Psoas muscle (tissue), 8 donors: ENCODE data around the gene CCT7. TPM values are rescaled to one million over a fixed set of nuclear protein-coding genes. Genes with fewer than 3 reads are reported as not detected.

Experiments
- ATAC-seq, 4 donors: fragments of 200-7000 bp; cut with Tn5 transposase; one replicate each; pipeline ENCODE4 v1.9.1; 2020; ENCODE audit warnings: moderate library complexity in 3 of 4, mild to moderate bottlenecking in 2 of 4
- DNase-seq, 2 donors: peaks; one replicate each; pipeline ENCODE4 v3.0.0-alpha.2; 2020
- H3K27ac ChIP-seq: fragments of 200-600 bp; one replicate; pipeline ENCODE4 v1.8.0; 2022
- H3K27me3 ChIP-seq, 3 donors: fragments of 200-600 bp in 1 of 3; one replicate each; pipeline versions ENCODE4 v1.6.1 to v1.8.0; 2013 to 2022; ENCODE audit warnings: low read length in 2 of 3, mild to moderate bottlenecking in 2 of 3, moderate library complexity in 1 of 3; ENCODE audit not compliant: insufficient read depth in 3 of 3
- H3K36me3 ChIP-seq, 2 donors: fragments of 200-600 bp in 1 of 2; one replicate each; pipeline versions ENCODE4 v1.6.1 to v1.8.0; 2013 to 2022; ENCODE audit warnings: low read depth in 1 of 2, mild to moderate bottlenecking in 1 of 2, moderate library complexity in 1 of 2; ENCODE audit not compliant: insufficient read depth in 1 of 2
- H3K4me1 ChIP-seq: fragments of 200-600 bp; one replicate; pipeline ENCODE4 v1.8.0; 2022
- H3K4me3 ChIP-seq: fragments of 200-600 bp; one replicate; pipeline ENCODE4 v1.8.0; 2022; ENCODE audit warnings: mild to moderate bottlenecking
- H3K9me3 ChIP-seq: fragments of 200-600 bp; one replicate; pipeline ENCODE4 v1.8.0; 2022
- WGBS, 3 donors: extraction: QIAGEN DNeasy Blood & Tissue Kit; methylation state at CpG; one replicate each; pipeline versions ENCODE4 v1.1.6 to v1.1.7; 2013; 5-methylcytosine and 5-hydroxymethylcytosine counted together
- intact Hi-C, 2 donors: fragments of 100-400 bp; cut with DNase I; formaldehyde crosslinking; loops; one replicate each; pipeline versions ENCODE4 v1.11.0 to v1.14.2; 2022
- polyA plus RNA-seq, 3 donors: library from polyadenylated mRNA; stranded (reverse); fragments of 200-250 nt; gene quantifications; one replicate each; pipeline ENCODE4 v1.2.3, GENCODE V29; 2013
- total RNA-seq, 4 donors: library from RNA; stranded (reverse); fragmentation: NEBNext Ultra II Directional in 2 of 4; extraction: Animal tissue kit (Norgen Biotek cat#: 25700) in 2 of 4; gene quantifications; one replicate each; pipeline versions ENCODE4 v1.2.1 to v1.2.4, GENCODE V29; 2021 to 2023
- TF ChIP-seq, protein P1 (sequence below): fragments of 200-600 bp; IDR thresholded peaks from one replicate; pipeline ENCODE4 v1.8.0; 2022; ENCODE audit warnings: antibody characterized with exemption
- donor health status: healthy with polysubstance abuse.
- donor health status: DM: no; HTN: no; CAD: no; lungs with moderate emphysema.
- donor health status: Bipolar disorder and iron deficiency.
- donor health status: healthy.
- donor health status: DM: yes; HTN: yes; CAD: no.
- donor health status: DM: no; HTN: no; CAD: no.
- donor health status: DM: no; HTN: no; CAD: no.
- donor health status: DM: yes; HTN: yes; CAD: no.

CCT7 gene
- total and polyA plus RNA-seq, 7 donors: 249 to 316 (median 275) TPM

DNA sequence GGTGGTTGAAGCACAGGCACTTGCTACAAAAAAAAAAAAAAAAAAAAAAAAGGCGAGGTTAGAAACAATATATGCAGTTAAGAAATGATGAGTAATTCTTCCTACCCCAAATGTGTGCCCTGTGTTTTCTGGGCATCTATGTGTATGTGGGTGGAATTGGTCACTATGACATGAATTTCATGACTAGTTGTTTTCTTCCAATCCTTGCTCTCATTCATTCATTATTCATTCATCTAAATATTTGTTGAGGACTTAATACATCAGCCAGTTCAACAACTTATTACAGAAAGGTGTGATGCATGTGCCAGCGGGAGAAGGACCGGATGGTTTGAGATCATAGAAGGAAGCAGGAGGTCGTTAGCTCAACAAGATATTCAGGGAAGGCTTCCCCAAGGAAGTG lies 67.5 kb downstream of the CCT7 start:
- intact Hi-C loops: no loop called here
- DNase-seq (no peak), ATAC-seq (no peak)
- WGBS, 3 donors: 59 to 65% (median 65%) methylated on average over 4 of the region's 4 CpGs
- TF ChIP-seq, protein P1, sequence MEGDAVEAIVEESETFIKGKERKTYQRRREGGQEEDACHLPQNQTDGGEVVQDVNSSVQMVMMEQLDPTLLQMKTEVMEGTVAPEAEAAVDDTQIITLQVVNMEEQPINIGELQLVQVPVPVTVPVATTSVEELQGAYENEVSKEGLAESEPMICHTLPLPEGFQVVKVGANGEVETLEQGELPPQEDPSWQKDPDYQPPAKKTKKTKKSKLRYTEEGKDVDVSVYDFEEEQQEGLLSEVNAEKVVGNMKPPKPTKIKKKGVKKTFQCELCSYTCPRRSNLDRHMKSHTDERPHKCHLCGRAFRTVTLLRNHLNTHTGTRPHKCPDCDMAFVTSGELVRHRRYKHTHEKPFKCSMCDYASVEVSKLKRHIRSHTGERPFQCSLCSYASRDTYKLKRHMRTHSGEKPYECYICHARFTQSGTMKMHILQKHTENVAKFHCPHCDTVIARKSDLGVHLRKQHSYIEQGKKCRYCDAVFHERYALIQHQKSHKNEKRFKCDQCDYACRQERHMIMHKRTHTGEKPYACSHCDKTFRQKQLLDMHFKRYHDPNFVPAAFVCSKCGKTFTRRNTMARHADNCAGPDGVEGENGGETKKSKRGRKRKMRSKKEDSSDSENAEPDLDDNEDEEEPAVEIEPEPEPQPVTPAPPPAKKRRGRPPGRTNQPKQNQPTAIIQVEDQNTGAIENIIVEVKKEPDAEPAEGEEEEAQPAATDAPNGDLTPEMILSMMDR: no peak
- Histone ChIP-seq H3K4me3 (no peak overlapping the region), H3K36me3 (no peaks in the 10 kb centered on the region), H3K27me3 (peaks cover 0 to 40% (median 0%) of the 10 kb centered on the region in 3 donors), H3K4me1 (no peaks in the 10 kb centered on the region), H3K9me3 (no peaks in the 10 kb centered on the region), H3K27ac (no peak overlapping the region)

Other genes with a start within 250 kb of the CCT7 start
- 10 to 100 TPM in 3 of 4 donors, 1 to 10 TPM in 1; 5.8 to 17.1 (median 12.8) TPM for gene SFXN5, start 162.6 kb upstream of the CCT7 start, total RNA-seq
- 10 to 100 TPM in 1 of 3 donors, 1 to 10 TPM in 2; 5.1 to 12.7 (median 8.7) TPM for gene SFXN5, start 162.6 kb upstream of the CCT7 start, polyA plus RNA-seq
- gene RAB11FIP5, start 121.4 kb upstream of the CCT7 start, total RNA-seq: 10 to 100 TPM; 20.9 to 24.2 (median 23.1) TPM
- 10 to 100 TPM; 13.0 to 24.0 (median 23.9) TPM for gene RAB11FIP5, start 121.4 kb upstream of the CCT7 start, polyA plus RNA-seq
- gene NOTO, start 31.7 kb upstream of the CCT7 start, total RNA-seq: not detected
- gene NOTO, start 31.7 kb upstream of the CCT7 start, polyA plus RNA-seq: not detected
- gene SMYD5, start 20.1 kb upstream of the CCT7 start, total RNA-seq: 10 to 100 TPM; 17.1 to 23.0 (median 19.7) TPM
- gene SMYD5, start 20.1 kb upstream of the CCT7 start, polyA plus RNA-seq: 10 to 100 TPM; 14.7 to 42.0 (median 28.4) TPM
- 10 to 100 TPM; 53.6 to 98.3 (median 63.7) TPM for gene PRADC1, start 1.1 kb upstream of the CCT7 start, total RNA-seq
- 100 to 1,000 TPM in 1 of 3 donors, 10 to 100 TPM in 2; 87.6 to 118 (median 99.9) TPM for gene PRADC1, start 1.1 kb upstream of the CCT7 start, polyA plus RNA-seq
- under 1 TPM; 0.15 to 0.46 (median 0.23) TPM for gene FBXO41, start 50.2 kb downstream of the CCT7 start, total RNA-seq
- under 1 TPM; 0.03 to 0.09 (median 0.07) TPM for gene FBXO41, start 50.2 kb downstream of the CCT7 start, polyA plus RNA-seq
- gene EGR4, start 59.2 kb downstream of the CCT7 start, total RNA-seq: not detected
- gene EGR4, start 59.2 kb downstream of the CCT7 start, polyA plus RNA-seq: not detected
- gene ALMS1, start 151.5 kb downstream of the CCT7 start, total RNA-seq: 1 to 10 TPM; 5.9 to 8.2 (median 6.8) TPM
- 1 to 10 TPM; 3.7 to 6.2 (median 5.4) TPM for gene ALMS1, start 151.5 kb downstream of the CCT7 start, polyA plus RNA-seq